ENCODE measurements around the gene TTLL6.

The TTLL6 gene

GRCh38 chr17:48752399-48753288 lies 64.4 kb downstream of the TTLL6 start:
- Histone ChIP-seq H3F3A (ENCODE audit: low read depth) (no peaks in the 10 kb centered on the region), H3K4me2 (ENCODE audit: low read depth, low read length, poor library complexity, severe bottlenecking) (no peak overlapping the region), H3K9ac (ENCODE audit: low read depth, low read length, poor library complexity, severe bottlenecking) (no peak overlapping the region), H3K9me2 (replicated peaks; ENCODE audit: low read depth, low read length) (no peaks in the 10 kb centered on the region), H3K9me3 (ENCODE audit: insufficient read depth, low read depth, low read length) (no peaks in the 10 kb centered on the region), H4K20me1 (ENCODE audit: insufficient read depth, low read length, poor library complexity, severe bottlenecking) (no peaks in the 10 kb centered on the region), H3K27me3 (ENCODE audit: insufficient read depth, low read length, poor library complexity, severe bottlenecking) (peaks cover 5% of the 10 kb centered on the region), H3K4me1 (ENCODE audit: insufficient read depth, low read length, poor library complexity, severe bottlenecking) (no peaks in the 10 kb centered on the region), H2AFZ (ENCODE audit: low read length) (no peak overlapping the region), H3K79me2 (ENCODE audit: insufficient read depth, low read length) (no peaks in the 10 kb centered on the region), H3K4me3 (ENCODE audit: low read length, poor library complexity, severe bottlenecking) (no peak overlapping the region), H3K36me3 (ENCODE audit: insufficient read depth, low read length) (no peaks in the 10 kb centered on the region)
- TF ChIP-seq EZH2phosphoT487 (IDR thresholded peaks at IDR 0.05; ENCODE audit: borderline replicate concordance) (no peak), CTCF (conservative IDR thresholded peaks at IDR 0.05; ENCODE audit: low read length) (no peak)

DNA sequence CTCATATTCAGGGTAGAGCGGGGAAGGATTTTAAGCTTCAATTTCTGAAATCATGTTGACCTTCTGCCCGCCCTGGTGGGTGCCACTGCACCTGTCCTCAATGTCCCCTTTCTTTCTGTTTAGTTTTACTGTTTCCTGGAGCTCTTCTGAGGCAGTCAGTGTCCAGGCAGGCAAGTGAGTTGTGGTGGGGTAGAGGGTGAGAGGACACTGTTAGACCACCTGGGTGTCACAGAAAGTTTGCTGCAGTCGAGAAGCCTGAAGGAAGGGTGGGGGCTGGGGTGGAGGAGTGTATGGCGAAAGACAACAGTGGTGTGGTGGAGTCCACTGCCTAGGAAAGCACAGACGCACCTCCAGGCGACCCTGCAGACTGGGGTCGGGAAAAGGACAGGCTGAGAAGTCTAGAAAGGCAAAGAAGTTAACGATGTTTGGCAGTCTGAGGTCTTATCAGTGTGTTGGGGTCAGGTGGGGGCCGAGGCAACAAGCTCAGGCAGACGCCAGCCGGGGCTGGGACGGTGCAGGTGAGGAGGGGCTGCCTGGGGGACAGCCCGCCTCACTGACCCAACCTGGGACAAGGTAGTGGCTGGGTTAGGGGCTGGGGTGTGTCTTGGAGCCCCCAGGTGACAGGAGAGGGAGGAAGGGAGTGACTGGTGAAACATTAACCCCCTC lies 65.2 kb downstream of the TTLL6 start:
- Histone ChIP-seq H3K9me3 (ENCODE audit: insufficient read depth, low read depth, low read length) (no peaks in the 10 kb centered on the region), H3K4me2 (ENCODE audit: low read depth, low read length, poor library complexity, severe bottlenecking) (peak overlapping the region; percentile 16), H3K27me3 (ENCODE audit: insufficient read depth, low read length, poor library complexity, severe bottlenecking) (peaks cover 5% of the 10 kb centered on the region), H3K9ac (ENCODE audit: low read depth, low read length, poor library complexity, severe bottlenecking) (no peak overlapping the region), H3K9me2 (replicated peaks; ENCODE audit: low read depth, low read length) (no peaks in the 10 kb centered on the region), H4K20me1 (ENCODE audit: insufficient read depth, low read length, poor library complexity, severe bottlenecking) (no peaks in the 10 kb centered on the region), H3F3A (ENCODE audit: low read depth) (no peaks in the 10 kb centered on the region), H3K4me1 (ENCODE audit: insufficient read depth, low read length, poor library complexity, severe bottlenecking) (no peaks in the 10 kb centered on the region), H2AFZ (ENCODE audit: low read length) (peak overlapping the region; percentile 51; the same call in 1 of the 2 replicates), H3K79me2 (ENCODE audit: insufficient read depth, low read length) (no peaks in the 10 kb centered on the region), H3K4me3 (ENCODE audit: low read length, poor library complexity, severe bottlenecking) (no peak overlapping the region), H3K36me3 (ENCODE audit: insufficient read depth, low read length) (no peaks in the 10 kb centered on the region)
- TF ChIP-seq CTCF (conservative IDR thresholded peaks at IDR 0.05; ENCODE audit: low read length) (no peak), EZH2phosphoT487 (IDR thresholded peaks at IDR 0.05; ENCODE audit: borderline replicate concordance) (no peak)

DNA sequence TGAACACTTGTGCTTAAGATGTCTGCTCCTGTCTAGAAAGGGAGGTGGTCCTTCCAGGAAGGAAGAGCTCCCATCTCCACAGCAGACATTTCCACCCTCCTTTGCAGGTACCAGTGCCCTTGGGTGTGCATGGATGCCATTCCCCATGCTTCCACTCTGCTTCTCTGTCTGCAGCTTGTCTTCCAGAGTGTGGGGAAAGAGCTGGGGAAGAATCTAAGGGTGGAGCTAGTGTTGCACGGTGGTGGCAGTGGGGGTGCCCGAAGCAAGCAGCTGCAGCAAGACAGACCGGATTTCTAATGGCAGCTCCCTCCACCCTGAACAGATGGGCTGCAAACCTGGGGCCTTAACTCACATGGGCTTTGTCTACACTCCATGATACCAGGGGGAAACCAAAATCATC lies 65.9 kb downstream of the TTLL6 start:
- Histone ChIP-seq H3F3A (ENCODE audit: low read depth) (no peaks in the 10 kb centered on the region), H3K9me3 (ENCODE audit: insufficient read depth, low read depth, low read length) (no peaks in the 10 kb centered on the region), H2AFZ (ENCODE audit: low read length) (peak overlapping the region; percentile 51; the same call in 1 of the 2 replicates), H3K27me3 (ENCODE audit: insufficient read depth, low read length, poor library complexity, severe bottlenecking) (peaks cover 5% of the 10 kb centered on the region), H3K9me2 (replicated peaks; ENCODE audit: low read depth, low read length) (no peaks in the 10 kb centered on the region), H3K9ac (ENCODE audit: low read depth, low read length, poor library complexity, severe bottlenecking) (no peak overlapping the region), H3K4me3 (ENCODE audit: low read length, poor library complexity, severe bottlenecking) (no peak overlapping the region), H4K20me1 (ENCODE audit: insufficient read depth, low read length, poor library complexity, severe bottlenecking) (no peaks in the 10 kb centered on the region), H3K4me1 (ENCODE audit: insufficient read depth, low read length, poor library complexity, severe bottlenecking) (no peaks in the 10 kb centered on the region), H3K36me3 (ENCODE audit: insufficient read depth, low read length) (no peaks in the 10 kb centered on the region), H3K4me2 (ENCODE audit: low read depth, low read length, poor library complexity, severe bottlenecking) (peak overlapping the region; percentile 16), H3K79me2 (ENCODE audit: insufficient read depth, low read length) (no peaks in the 10 kb centered on the region)
- TF ChIP-seq CTCF (conservative IDR thresholded peaks at IDR 0.05; ENCODE audit: low read length): no peak
- TF ChIP-seq EZH2phosphoT487 (IDR thresholded peaks at IDR 0.05; ENCODE audit: borderline replicate concordance): no peak

Data from Loucy (cell line).